Breast epithelium (tissue), 3 donors: ENCODE measurements around the gene CHPF.

Experiments used
- CTCF ChIP-seq, 3 donors: fragments of 450-650 bp; IDR thresholded peaks; one replicate each; pipeline ENCODE4 v1.5.1; 2016 to 2017; ENCODE audit warnings: antibody characterized with exemption in 3 of 3, mild to moderate bottlenecking in 3 of 3, moderate library complexity in 3 of 3
- POLR2A ChIP-seq: fragments of 450-650 bp; IDR thresholded peaks from one replicate; pipeline ENCODE4 v1.6.1; 2016; ENCODE audit warnings: antibody characterized with exemption, mild to moderate bottlenecking, moderate library complexity

GRCh38 chr2:219501849-219502248 lies 41.8 kb downstream of the CHPF start:
- TF ChIP-seq CTCF (IDR thresholded peaks at IDR 0.05) = no peak
- no peak for TF ChIP-seq POLR2A
